A549 (cell line): ENCODE data around the gene HAO1.

Experiments used
- EP300 ChIP-seq, 2 experiments: fragments of >200 bp; sonication (Bioruptor Twin); formaldehyde crosslinking; IDR thresholded peaks; 2 replicates in 1 of 2; 3 replicates in 1 of 2; pipeline ENCODE4 v1.6.1; 2016 to 2017
- JUN ChIP-seq, 2 experiments: fragments of >200 bp; sonication (Bioruptor Twin); formaldehyde crosslinking; IDR thresholded peaks; 2 replicates in 1 of 2; 3 replicates in 1 of 2; pipeline ENCODE4 v1.6.1; 2016 to 2017
- KDM1A ChIP-seq: fragments of 200-600 bp; sonication (generic); IDR thresholded peaks from 2 replicates; pipeline ENCODE4 v1.6.1; 2016; ENCODE audit warnings: low read depth, mild to moderate bottlenecking
- RCOR1 ChIP-seq: fragments of 150-350 bp; IDR thresholded peaks from 2 replicates; pipeline ENCODE4 v1.6.1; 2014; ENCODE audit warnings: antibody characterized with exemption, low read length, low read depth
- TF ChIP-seq, protein P1 (sequence below): fragments of 200-600 bp; sonication (generic); IDR thresholded peaks from 2 replicates; pipeline ENCODE4 v1.6.1; 2016; ENCODE audit warnings: antibody characterized with exemption, mild to moderate bottlenecking, moderate library complexity
- TF ChIP-seq, protein P2 (sequence below): fragments of >200 bp; sonication (Bioruptor Twin); formaldehyde crosslinking; IDR thresholded peaks from 3 replicates; pipeline ENCODE4 v1.5.1; 2016

DNA sequence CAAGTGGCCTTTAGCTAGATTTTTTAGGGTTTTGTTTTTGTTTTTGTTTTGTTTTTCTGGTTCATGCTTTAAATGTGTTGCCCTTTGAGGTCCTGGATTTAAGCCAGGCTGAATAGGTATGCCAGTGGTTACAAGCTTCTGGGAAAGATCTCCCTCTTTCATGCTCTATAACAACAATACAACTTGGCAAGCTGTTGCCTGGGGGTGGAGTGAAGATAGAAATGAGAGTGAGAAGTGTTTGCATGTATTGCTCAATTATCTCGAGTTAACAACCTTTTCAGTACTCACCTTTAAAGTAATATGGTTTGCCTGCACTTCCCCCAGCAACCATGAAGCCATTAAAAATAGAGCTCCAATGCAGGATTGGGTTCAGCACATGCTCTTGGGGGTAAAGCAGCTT, 19.2 kb upstream of the HAO1 start:
- TF ChIP-seq JUN (IDR thresholded peaks at IDR 0.05) = no peak
- TF ChIP-seq RCOR1 = no peak
- TF ChIP-seq, protein P1, sequence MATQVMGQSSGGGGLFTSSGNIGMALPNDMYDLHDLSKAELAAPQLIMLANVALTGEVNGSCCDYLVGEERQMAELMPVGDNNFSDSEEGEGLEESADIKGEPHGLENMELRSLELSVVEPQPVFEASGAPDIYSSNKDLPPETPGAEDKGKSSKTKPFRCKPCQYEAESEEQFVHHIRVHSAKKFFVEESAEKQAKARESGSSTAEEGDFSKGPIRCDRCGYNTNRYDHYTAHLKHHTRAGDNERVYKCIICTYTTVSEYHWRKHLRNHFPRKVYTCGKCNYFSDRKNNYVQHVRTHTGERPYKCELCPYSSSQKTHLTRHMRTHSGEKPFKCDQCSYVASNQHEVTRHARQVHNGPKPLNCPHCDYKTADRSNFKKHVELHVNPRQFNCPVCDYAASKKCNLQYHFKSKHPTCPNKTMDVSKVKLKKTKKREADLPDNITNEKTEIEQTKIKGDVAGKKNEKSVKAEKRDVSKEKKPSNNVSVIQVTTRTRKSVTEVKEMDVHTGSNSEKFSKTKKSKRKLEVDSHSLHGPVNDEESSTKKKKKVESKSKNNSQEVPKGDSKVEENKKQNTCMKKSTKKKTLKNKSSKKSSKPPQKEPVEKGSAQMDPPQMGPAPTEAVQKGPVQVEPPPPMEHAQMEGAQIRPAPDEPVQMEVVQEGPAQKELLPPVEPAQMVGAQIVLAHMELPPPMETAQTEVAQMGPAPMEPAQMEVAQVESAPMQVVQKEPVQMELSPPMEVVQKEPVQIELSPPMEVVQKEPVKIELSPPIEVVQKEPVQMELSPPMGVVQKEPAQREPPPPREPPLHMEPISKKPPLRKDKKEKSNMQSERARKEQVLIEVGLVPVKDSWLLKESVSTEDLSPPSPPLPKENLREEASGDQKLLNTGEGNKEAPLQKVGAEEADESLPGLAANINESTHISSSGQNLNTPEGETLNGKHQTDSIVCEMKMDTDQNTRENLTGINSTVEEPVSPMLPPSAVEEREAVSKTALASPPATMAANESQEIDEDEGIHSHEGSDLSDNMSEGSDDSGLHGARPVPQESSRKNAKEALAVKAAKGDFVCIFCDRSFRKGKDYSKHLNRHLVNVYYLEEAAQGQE = no peak
- TF ChIP-seq EP300 (IDR thresholded peaks at IDR 0.05) = no peak
- TF ChIP-seq, protein P2, sequence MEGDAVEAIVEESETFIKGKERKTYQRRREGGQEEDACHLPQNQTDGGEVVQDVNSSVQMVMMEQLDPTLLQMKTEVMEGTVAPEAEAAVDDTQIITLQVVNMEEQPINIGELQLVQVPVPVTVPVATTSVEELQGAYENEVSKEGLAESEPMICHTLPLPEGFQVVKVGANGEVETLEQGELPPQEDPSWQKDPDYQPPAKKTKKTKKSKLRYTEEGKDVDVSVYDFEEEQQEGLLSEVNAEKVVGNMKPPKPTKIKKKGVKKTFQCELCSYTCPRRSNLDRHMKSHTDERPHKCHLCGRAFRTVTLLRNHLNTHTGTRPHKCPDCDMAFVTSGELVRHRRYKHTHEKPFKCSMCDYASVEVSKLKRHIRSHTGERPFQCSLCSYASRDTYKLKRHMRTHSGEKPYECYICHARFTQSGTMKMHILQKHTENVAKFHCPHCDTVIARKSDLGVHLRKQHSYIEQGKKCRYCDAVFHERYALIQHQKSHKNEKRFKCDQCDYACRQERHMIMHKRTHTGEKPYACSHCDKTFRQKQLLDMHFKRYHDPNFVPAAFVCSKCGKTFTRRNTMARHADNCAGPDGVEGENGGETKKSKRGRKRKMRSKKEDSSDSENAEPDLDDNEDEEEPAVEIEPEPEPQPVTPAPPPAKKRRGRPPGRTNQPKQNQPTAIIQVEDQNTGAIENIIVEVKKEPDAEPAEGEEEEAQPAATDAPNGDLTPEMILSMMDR = no peak
- TF ChIP-seq KDM1A = no peak
